PC-9 (cell line): ENCODE measurements around the gene C1orf21.

ENCODE experiments used
- EZH2 ChIP-seq: fragments of 200-600 bp; sonication (generic); IDR thresholded peaks from 2 replicates; pipeline ENCODE4 v1.8.0; 2017; ENCODE audit warnings: antibody characterized with exemption, low read depth
- TF ChIP-seq, protein P1 (sequence below): fragments of 200-600 bp; sonication (generic); conservative IDR thresholded peaks from 2 replicates; pipeline ENCODE4 v1.6.1; 2017; ENCODE audit warnings: mixed run types, antibody characterized with exemption, mild to moderate bottlenecking, moderate library complexity

GRCh38 chr1:184625271-184625670, 238.4 kb downstream of the C1orf21 start:
- TF ChIP-seq, protein P1, sequence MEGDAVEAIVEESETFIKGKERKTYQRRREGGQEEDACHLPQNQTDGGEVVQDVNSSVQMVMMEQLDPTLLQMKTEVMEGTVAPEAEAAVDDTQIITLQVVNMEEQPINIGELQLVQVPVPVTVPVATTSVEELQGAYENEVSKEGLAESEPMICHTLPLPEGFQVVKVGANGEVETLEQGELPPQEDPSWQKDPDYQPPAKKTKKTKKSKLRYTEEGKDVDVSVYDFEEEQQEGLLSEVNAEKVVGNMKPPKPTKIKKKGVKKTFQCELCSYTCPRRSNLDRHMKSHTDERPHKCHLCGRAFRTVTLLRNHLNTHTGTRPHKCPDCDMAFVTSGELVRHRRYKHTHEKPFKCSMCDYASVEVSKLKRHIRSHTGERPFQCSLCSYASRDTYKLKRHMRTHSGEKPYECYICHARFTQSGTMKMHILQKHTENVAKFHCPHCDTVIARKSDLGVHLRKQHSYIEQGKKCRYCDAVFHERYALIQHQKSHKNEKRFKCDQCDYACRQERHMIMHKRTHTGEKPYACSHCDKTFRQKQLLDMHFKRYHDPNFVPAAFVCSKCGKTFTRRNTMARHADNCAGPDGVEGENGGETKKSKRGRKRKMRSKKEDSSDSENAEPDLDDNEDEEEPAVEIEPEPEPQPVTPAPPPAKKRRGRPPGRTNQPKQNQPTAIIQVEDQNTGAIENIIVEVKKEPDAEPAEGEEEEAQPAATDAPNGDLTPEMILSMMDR, result no peak
- no peak for TF ChIP-seq EZH2
